GM12892 (cell line): ENCODE measurements around the gene ADCY7.

Source experiments
- POLR2A ChIP-seq: IDR thresholded peaks from 2 replicates; pipeline ENCODE4 v1.6.1; 2011; ENCODE audit warnings: low read depth, low read length, control low read depth
- POLR2AphosphoS5 ChIP-seq: IDR thresholded peaks from 2 replicates; pipeline ENCODE4 v1.6.1; 2011; ENCODE audit warnings: low read depth, low read length, control low read depth
- TAF1 ChIP-seq: IDR thresholded peaks from 2 replicates; pipeline ENCODE4 v1.6.1; 2011; ENCODE audit warnings: low read depth, mild to moderate bottlenecking, control low read depth, low read length, borderline replicate concordance

DNA sequence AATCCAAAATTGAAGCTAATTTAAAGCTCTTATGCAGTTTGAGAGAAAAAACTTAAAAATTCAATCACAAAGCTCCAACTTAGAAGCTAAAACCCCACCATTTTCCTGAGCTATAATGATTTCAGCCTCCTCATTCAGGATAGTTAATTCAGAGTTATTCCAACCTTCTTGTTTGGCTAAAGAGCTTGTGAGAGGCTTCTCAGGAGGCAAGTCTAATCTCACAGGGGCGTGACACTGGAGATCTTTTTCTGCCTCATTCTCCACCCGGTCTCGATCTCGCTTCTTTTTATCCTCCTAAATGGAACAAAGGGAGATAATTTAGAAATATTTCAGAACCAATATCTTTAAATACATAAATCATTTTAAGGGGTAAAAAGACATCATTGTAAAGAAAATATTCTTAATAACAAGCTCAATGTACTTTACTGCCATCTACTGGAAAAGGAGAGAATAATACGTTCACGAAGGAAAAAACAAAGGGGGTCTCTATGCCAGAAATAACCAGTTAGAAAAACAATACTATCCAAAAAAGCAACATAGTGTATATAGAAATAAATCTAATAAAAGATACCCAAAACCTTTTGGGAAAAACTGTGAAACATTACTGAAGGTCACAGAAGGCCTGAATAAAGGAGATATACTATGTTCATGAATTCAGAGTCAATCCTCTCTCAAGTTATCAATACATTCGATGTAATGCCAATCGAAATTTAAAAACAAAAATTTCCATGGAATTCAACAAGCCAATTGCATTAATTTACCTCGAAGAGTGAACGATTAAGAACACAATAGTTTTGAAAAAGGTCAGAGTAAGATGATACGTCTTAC, 88.5 kb downstream of the ADCY7 start:
- TF ChIP-seq POLR2A = no peak
- TF ChIP-seq TAF1 = no peak
- TF ChIP-seq POLR2AphosphoS5 = no peak
